GM18870 (cell line): ENCODE measurements around the gene GNAT1.
"Not testable (repeated sequence)": the region's sequence is repeated elsewhere in the genome, so short reads cannot be mapped to it uniquely, and the experiment has no call there.

Experiments
- ATAC-seq: cut with Tn5 transposase; IDR thresholded peaks from one replicate; pipeline ENCODE4 v1.9.1; 2021; ENCODE audit warnings: moderate library complexity; ENCODE audit not compliant: unreplicated experiment

Gene GNAT1

DNA sequence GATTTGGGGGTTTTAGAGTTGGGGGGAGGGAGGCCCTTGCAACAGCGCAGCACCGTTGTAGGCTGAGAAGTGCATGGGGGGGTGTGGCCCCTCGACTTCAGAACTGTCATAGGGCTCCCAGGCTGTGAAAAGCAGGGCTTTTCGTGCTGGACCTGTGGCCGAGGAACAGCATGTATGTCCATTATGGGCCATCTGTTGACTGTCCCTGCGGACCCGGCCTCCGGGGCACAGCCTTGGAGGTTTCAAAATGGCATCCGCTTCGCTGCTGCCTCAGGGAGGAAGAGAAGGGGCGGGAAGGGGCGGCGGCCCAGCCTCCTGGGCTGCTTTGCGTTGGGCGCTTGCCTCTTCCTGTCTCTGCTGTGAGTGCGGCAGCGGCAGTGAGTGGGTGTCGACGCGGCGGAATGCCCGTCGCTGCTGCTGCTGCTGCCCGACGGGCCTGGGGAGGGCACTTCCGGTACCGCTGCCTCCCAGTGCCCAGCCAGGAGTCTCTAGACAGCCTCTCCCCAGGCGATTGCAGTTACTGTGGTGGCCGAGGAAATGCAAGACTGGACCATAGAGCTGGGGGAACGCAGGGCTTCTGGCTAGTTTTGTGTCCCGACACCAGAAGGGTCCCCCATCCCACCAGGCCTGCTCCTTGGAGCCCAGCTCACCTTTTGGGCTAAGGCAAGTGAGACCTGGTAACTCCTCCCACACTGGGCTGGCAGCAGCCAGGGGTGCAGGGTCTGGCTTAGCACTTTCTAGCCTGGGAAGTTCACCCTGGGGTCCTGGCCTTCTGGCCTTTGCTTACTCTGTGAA is 46.5 kb downstream of the GNAT1 start:
- ATAC-seq: no peak

DNA sequence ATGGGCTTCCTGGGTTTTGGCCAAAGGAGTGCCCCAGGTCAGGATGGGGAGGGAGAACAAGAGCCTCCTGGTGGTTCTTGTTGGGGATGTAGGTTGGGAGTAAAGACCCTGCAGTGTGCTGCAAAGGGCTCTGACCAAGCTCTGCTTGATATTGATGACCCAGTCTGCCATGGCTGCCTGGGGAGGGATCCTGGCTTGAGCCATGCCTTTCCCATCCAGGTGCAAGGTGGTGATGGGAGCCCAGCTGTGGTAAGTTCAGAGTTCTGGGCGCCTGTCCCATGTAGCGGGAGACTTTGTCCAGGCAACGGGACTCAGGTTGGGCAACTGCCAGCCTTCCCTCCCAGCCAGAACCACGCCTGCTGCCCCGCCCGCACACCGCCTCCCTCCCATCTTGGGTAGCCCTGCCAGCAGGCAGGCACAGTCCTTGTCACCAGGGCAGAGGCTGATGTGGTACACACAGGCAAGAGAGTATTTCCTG is 47.2 kb downstream of the GNAT1 start:
- no peak for ATAC-seq

DNA sequence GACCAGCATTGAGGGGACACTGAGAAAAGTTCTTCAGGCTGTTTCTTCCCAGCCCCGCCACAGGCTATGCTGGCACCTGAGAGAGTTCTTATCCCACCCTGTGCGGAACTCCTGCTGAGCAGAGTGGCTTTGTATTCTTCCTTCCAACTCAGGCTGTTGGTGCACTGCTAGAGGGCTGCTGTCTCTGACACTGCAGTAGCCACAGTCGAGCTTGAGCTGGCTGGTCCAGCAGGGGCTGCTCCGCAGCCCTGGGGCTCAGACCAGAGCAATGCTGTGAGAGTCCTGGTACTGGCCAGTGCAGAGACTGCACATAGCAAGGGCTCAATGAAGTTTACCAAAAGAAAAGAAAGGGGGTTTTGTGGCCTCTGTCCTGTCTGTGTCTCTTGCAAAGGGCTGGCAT is 48.2 kb downstream of the GNAT1 start:
- ATAC-seq: no peak

DNA sequence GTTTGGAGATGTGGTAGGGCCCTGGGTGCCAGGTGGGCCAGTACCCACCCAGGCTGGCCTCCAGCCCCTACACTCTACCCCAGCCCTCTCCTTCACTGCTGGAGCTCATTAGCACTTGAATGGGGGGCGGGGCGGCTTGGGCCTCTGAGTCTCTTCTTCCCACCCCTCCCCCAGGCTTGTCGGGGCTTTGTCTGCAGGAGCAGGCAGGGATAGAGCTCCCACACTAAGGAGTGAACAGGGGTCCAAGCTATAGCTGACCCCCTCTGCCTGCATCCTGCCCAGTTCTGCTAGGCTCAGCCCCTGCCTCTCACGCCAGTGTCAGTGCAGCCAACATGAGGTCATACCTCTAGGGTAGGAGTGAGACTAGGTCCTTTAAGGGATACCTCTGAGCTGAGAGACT is 49.8 kb downstream of the GNAT1 start:
- no peak for ATAC-seq

DNA sequence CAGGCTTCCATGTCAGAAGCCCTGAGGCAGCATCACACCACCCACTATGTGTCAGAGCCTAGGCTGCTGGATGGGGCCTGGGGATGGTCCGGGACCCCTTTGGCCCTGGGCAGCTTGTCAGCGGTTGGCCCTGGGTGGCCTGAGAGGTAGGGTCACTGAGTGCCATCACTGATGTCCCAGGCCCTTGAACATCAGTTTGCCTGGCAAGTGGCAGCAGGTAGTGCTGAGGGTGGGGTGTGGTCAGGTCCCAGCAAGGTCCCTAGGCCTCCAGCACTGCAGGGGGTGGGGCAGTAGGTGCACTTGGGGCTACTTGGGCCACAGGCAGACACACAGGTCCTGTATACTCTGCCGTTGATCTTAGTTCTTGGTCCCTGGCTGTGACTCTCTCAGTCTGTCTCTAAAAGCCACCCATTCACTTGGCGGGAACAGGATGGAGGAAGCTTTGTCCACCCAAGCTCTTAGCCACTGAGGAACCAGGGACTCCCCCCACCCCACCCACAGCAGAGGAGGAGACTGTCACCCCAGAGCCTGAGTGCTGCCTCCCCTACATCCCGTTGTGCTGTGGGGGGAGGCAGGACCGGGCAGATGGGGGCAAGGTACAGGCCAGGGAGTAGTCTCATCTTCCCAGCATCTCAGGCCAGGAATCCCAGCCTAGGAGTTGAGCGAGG is 50.4 kb downstream of the GNAT1 start:
- no peak for ATAC-seq

DNA sequence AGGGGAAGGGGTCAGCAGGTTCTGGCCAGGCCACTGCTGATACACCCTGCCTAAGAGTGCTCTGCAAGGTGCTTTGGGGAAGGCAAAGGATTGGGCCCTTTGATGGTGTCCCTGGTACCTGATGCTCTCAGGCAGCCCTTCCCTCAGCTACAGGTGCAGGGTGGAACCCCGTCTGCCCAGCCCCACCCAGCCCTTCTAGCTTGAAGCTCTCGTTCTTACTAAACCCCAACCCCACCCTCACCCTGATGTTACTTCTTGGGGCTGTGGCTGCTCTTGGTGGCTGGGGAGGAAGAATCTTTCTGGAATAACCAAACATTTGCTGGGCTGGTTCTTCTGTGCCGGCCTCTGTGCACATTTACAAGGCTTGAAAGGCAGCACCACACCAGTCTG is 51.0 kb downstream of the GNAT1 start:
- ATAC-seq: no peak

DNA sequence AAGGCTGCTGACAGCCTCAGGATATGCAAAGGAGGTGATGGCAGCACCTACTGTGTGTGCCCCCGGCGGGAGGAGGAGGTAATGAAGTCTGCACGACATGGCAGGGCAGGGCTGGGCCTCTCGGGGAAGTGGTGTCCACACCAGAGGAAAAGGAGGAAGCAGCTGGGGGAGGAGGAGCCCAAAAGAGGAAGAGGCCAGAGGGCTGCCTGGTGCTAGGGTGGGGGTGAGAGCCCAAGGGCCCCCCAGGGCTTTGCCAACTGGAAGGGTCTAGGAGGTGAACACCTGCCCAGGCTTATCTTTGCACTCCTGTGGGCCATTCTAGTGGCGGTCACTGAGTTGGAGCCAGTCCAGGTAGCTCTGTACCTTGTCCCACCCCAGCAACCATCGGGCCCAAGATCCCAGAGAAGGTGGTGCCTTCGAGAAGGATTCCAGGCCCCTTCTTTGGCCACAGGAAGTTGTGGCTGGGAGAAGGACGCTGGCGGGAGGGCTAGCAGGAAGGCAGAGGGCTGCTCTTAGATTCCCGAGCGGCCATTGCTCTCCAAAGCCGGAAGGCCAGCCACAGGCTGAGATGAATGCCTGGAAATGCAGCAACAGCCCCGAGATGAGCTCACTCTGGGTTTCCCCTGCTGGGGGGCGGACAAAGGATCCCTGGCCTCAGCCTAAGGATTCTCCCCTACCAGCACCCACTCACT is 51.6 kb downstream of the GNAT1 start:
- no peak for ATAC-seq

DNA sequence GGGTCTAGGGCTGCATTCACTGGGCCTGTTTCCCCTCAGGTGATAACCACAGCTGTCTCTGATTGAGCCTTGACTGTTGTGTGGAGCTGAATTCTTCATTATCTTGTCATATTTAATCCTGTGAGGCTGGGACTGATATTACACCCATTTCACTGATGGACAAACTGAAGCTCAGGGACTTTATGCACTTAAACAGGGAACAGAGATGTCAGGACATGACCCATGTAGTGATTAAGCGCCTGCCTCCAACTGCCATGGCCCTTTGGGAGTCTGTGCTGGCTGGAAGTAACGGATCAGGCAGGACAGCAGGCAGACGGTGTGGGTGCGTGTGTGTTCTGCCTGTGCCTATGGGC is 52.1 kb downstream of the GNAT1 start:
- ATAC-seq: no peak

DNA sequence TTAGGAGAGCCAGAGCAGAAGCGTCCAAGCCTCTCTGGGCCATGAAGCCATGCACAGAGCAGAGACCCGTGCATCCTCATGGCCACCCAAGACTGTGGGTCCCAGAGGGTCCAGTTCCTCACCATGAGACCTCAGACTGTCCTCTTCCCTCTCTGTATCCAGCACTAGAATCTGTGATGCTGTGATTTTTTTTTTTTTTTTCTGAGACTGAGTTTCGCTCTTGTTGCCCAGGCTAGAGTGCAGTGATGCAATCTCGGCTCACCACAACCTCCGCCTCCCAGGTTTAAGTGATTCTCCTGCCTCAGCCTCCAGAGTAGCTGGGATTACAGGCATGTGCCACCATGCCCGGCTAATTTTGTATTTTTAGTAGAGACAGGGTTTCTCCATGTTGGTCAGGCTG is 53.4 kb downstream of the GNAT1 start:
- not testable (repeated sequence) for ATAC-seq

DNA sequence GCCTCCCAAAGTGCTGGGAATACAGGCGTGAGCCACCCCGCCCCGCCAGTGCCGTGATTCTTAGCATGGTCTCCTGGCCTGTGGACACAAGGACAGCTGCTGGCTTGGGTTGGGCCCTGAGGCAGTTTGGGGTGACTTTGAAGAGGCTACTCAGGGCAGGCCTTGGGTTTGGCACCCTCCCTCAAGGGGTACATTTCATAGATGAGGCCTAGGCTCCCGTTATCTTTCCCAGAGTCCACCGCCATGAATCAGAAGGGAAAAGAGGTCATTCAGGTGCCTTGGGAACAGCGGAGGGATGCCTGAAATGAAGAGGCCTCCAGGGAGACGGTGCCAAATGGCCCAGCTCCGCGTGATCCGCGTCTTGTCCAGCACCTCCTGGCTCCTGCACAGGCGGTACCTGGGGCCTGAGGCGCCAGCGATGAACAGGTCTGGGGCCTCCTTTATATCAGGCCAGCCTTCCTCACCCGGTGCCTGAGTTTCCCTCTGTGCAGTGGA is 53.9 kb downstream of the GNAT1 start:
- no peak for ATAC-seq

DNA sequence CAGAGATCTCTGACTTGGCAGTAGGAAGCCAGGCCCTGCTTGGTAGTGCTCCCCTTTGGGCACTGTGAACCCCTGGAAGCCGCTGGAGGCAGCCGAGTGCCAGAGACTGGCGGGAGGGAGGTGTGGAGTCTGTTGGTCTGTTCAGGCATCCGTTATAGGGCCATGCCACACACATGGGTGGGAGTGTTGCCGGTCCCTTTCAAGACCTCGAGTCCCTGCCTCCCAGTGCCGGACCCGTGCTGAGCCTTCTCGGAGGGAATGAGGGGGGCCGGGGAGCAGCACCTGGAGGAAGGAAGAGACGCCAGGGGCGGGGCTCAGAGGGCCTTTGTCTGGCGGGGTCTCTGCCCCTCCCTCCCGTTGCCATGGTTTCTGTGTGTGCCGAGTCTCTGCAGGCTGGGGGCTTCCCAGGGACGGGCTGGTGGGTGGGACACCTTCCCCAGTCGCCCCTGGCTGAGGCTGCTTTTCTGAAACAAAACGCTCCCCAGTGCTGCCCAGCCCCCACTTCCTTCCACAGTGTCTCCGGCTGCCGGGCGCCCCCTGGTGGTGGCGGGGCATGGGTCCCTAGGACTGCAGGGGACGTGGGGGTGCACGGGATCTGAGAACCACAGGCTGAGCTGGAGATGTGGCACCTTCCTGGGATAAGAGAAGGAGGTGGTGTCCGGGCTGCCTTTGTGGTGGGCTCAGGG is 54.6 kb downstream of the GNAT1 start:
- no peak for ATAC-seq

DNA sequence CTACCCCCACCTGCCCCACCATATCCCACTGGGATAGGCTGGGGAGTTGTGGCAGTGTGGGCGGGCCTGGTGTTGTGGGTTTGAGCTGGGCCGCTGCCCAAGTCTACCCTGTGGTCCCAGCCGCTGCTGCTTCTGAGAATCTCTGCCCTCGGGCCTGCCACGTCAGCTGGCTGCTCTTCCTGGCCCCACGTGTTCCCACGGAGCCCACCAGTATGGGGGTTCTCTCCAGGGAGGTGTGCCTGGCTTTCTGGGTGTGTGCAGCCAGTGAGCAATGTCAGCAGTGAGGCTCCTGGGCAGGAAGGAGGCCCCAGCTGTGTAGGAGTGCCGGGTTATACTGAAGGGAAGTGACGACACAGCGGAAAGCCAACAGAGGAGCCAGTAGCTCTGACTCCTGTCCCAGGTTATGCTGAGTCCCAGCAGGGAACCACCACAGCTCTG is 55.1 kb downstream of the GNAT1 start:
- no peak for ATAC-seq
